Esophagus muscularis mucosa (tissue), 4 donors: ENCODE measurements around the gene DMKN. TPM values are rescaled to one million over a fixed set of nuclear protein-coding genes. Genes with fewer than 3 reads are reported as not detected.

ENCODE experiments used
- DNase-seq: peaks from one replicate; pipeline ENCODE4 v3.0.0-alpha.2; 2017; ENCODE audit errors: extremely low spot score
- H3K27ac ChIP-seq, 4 donors: fragments of 200-600 bp; sonication (generic); replicated peaks in 1 of 4; 1 replicate in 3 of 4; 2 replicates in 1 of 4; pipeline ENCODE4 v1.5.1; 2016 to 2019; ENCODE audit warnings: mild to moderate bottlenecking in 1 of 4
- H3K27me3 ChIP-seq, 4 donors: fragments of 200-600 bp; sonication (generic); one replicate each; pipeline versions ENCODE4 v1.5.1 to v1.6.0; 2016 to 2019
- H3K36me3 ChIP-seq, 4 donors: fragments of 200-600 bp; sonication (generic); one replicate each; pipeline ENCODE4 v1.5.1; 2016 to 2019
- H3K4me1 ChIP-seq, 4 donors: fragments of 200-600 bp; sonication (generic); one replicate each; pipeline ENCODE4 v1.5.1; 2016 to 2019
- H3K4me3 ChIP-seq, 4 donors: fragments of 200-600 bp; sonication (generic); 1 replicate in 2 of 4; 2 replicates in 2 of 4; pipeline ENCODE4 v1.5.1; 2016 to 2019; ENCODE audit warnings: mild to moderate bottlenecking in 4 of 4, moderate library complexity in 1 of 4
- H3K9me3 ChIP-seq, 4 donors: fragments of 200-600 bp; sonication (generic); 1 replicate in 3 of 4; 2 replicates in 1 of 4; pipeline ENCODE4 v1.5.1; 2016 to 2019
- CTCF ChIP-seq, 3 experiments: fragments of 200-600 bp in 2 of 3; fragments of 450-650 bp in 1 of 3; sonication (generic) in 2 of 3; IDR thresholded peaks; one replicate each; pipeline ENCODE4 v1.5.1; 2017 to 2019; ENCODE audit warnings: antibody characterized with exemption in 3 of 3, mild to moderate bottlenecking in 2 of 3, moderate library complexity in 1 of 3
- EP300 ChIP-seq: sonication (generic); formaldehyde crosslinking; IDR thresholded peaks from one replicate; pipeline ENCODE4 v1.6.1; 2017; ENCODE audit warnings: antibody characterized with exemption
- POLR2A ChIP-seq: fragments of 450-650 bp; IDR thresholded peaks from one replicate; pipeline ENCODE4 v1.6.1; 2017; ENCODE audit warnings: antibody characterized with exemption, moderate library complexity, mild to moderate bottlenecking, low read depth
- POLR2AphosphoS5 ChIP-seq, 2 donors: sonication (generic); formaldehyde crosslinking; IDR thresholded peaks; one replicate each; pipeline ENCODE4 v1.6.1; 2017; ENCODE audit warnings: antibody characterized with exemption in 2 of 2
- WGBS: methylation state at CpG from one replicate; pipeline ENCODE4 v1.1.5; 2018; 5-methylcytosine and 5-hydroxymethylcytosine counted together
- intact Hi-C: fragments of 100-400 bp; cut with DNase I; formaldehyde crosslinking; loops from one replicate; pipeline ENCODE4 v1.15.1; 2023
- total RNA-seq, 4 donors: library from RNA; depleted of rRNA; stranded (reverse); fragments of >200 nt; gene quantifications; one replicate each; pipeline versions ENCODE4 v1.1.0 to v1.2.1, GENCODE V29; 2016

Gene DMKN
- total RNA-seq, 4 donors from 2014 or later = 1.7 to 5.5 (median 3.8) TPM

DNA sequence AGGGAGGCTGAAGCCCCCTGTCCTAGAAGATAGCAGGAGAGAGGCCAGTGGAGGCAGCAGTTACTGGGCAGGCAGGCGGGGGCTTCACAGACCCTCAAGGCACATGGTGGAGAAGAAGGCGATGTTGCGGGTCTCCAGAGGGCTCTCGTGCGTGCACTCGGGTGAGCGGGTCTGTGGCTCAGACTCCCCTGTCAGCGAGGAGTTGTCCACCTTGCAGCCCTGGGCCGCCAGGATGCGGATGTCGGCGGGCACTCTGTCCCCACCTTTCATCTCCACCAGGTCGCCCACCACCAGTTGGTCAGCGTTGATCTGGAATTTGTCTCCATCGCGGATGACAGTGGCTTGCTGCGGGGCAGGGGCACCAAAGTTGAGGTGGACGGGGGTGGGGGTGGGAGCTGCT lies 46.8 kb upstream of the DMKN start:
- Histone ChIP-seq H3K27me3 (peaks cover 4 to 85% (median 18%) of the 10 kb centered on the region in 4 donors), H3K4me3 (no peak overlapping the region), H3K4me1 (peaks cover 7 to 15% (median 15%) of the 10 kb centered on the region in 4 donors), H3K9me3 (no peaks in the 10 kb centered on the region), H3K36me3 (no peaks in the 10 kb centered on the region), H3K27ac (no peak overlapping the region)
- intact Hi-C loops = no loop called here
- no peak for DNase-seq
- 90% methylated on average over 10 of the region's 18 CpGs for WGBS
- TF ChIP-seq POLR2AphosphoS5 (IDR thresholded peaks at IDR 0.05) (no peak), POLR2A (no peak), EP300 (no peak), CTCF (IDR thresholded peaks at IDR 0.05) (no peak)

- H3K27ac ChIP-seq = no peak overlapping the region
- peaks cover 4 to 85% (median 18%) of the 10 kb centered on the region in 4 donors for H3K27me3 ChIP-seq
- DNase-seq = no peak
- TF ChIP-seq CTCF (IDR thresholded peaks at IDR 0.05) (no peak), EP300 (no peak), POLR2AphosphoS5 (IDR thresholded peaks at IDR 0.05) (no peak), POLR2A (no peak)
- H3K9me3 ChIP-seq = no peaks in the 10 kb centered on the region
- H3K4me3 ChIP-seq = no peak overlapping the region
- H3K36me3 ChIP-seq = no peaks in the 10 kb centered on the region
- 85% methylated on average over 23 of the region's 23 CpGs for WGBS
- intact Hi-C loops = no loop called here
- H3K4me1 ChIP-seq = peaks cover 7 to 15% (median 15%) of the 10 kb centered on the region in 4 donors
Observed at GRCh38 chr19:35559781-35560180, 46.3 kb upstream of the DMKN start.

GRCh38 chr19:35559281-35559659 lies 45.8 kb upstream of the DMKN start:
- H3K4me3 ChIP-seq = no peak overlapping the region
- no peak overlapping the region for H3K27ac ChIP-seq
- WGBS = 60% methylated on average over 10 of the region's 11 CpGs
- DNase-seq = no peak
- H3K9me3 ChIP-seq = no peaks in the 10 kb centered on the region
- peaks cover 7 to 15% (median 15%) of the 10 kb centered on the region in 4 donors for H3K4me1 ChIP-seq
- TF ChIP-seq EP300 = no peak
- no peak for TF ChIP-seq POLR2A
- peaks cover 4 to 79% (median 18%) of the 10 kb centered on the region in 4 donors for H3K27me3 ChIP-seq
- intact Hi-C loops = no loop called here
- H3K36me3 ChIP-seq = no peaks in the 10 kb centered on the region

DNA sequence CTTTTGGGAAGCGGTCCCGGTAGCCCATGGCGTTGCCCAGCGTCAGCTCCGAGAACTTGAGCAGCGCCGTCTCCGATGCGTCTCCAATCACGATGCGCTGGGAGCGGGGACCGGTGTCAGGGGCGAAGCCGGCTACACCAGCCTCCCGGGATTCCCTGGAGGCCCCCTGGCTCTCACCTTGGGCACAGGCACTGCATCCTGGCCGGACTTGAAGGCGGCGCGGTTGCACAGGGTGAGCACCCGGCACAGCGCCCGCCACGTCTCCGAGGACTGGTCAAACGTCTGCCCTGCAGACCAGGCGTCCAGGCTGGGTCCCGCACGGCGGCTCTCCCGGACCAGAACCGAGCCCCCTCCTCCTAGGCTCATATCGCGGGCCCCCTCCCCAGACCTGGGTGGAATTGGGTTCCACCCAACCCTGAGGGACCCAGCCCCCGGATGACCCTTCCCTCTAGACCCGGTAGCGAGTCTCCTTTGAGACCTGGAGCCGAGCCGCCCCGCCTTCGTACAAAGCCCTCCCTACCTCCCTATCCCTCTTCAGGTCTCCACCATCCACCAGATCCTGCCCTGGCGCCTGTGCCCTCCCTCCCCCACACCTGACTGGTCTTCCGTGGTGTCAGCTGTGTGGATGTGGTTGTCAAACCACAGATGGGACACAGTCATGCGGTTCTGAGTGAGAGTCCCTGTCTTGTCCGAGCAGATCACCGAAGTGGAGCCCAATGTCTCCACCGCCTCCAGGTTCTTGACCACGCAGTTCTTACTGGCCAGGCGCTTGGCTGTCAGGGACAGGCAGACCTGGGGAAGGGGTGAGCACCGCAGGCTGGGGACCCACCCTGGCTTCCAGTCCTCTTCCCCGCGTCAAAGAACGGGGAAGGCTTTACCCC lies 45.2 kb upstream of the DMKN start:
- peaks cover 7 to 15% (median 15%) of the 10 kb centered on the region in 4 donors for H3K4me1 ChIP-seq
- H3K9me3 ChIP-seq = no peaks in the 10 kb centered on the region
- intact Hi-C loops = no loop called here
- peaks cover 4 to 75% (median 18%) of the 10 kb centered on the region in 4 donors for H3K27me3 ChIP-seq
- peak overlapping the region; percentile 42 to 57 (median 44) for H3K4me3 ChIP-seq
- 51% methylated on average over 14 of the region's 53 CpGs for WGBS
- no peak for DNase-seq
- H3K27ac ChIP-seq = no peak overlapping the region
- H3K36me3 ChIP-seq = no peaks in the 10 kb centered on the region
- no peak for TF ChIP-seq CTCF (IDR thresholded peaks at IDR 0.05)
- TF ChIP-seq EP300 = no peak
- TF ChIP-seq POLR2A = no peak
- no peak for TF ChIP-seq POLR2AphosphoS5 (IDR thresholded peaks at IDR 0.05)

DNA sequence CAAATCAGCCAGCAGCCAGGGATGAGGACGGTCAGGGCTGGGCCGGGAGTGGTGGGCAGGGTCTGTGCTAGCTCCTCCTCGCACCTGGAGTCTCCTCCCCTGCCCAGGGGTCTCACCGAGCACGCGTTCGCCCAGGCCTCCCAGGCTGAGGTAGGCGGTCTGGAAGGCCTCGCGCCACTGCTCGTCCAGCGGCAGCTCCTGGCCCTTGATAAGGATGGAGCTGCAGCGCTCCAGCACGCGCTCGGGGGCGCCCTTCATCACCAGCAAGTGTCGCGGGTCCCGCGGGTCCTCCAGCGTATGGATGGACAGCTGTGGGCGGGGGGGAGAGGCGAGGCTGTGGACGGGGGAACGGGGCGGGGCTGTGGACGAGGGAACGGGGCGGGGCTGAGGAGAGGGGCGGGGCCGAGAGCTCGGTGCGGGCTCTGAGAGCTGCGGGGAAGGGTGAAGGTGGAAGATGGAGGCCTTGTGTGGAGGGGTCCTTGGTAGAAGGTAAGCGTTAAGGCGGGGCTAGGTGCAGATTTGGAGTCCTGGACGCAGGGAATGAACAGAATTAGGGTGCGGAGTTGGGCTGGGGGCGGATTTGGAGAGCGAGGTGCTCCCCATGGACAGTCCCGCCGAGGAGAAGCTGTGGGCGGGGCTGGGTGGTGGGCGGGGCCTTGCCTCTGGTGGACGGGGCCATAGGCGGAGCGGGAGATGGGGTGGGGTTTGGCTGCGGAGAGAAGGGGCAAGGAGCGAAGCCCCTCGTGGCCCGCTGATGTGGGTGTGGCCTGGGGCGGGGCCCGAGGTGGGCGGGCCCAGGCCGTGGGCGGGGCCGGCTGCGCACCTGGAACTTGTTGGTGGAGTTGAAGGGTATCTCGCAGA lies 44.3 kb upstream of the DMKN start:
- DNase-seq = no peak
- Histone ChIP-seq H3K27me3 (peaks cover 4 to 67% (median 18%) of the 10 kb centered on the region in 4 donors), H3K27ac (no peak overlapping the region), H3K4me1 (peaks cover 7 to 15% (median 15%) of the 10 kb centered on the region in 4 donors), H3K4me3 (peak overlapping the region; percentile 42 to 57 (median 44)), H3K9me3 (no peaks in the 10 kb centered on the region), H3K36me3 (no peaks in the 10 kb centered on the region)
- intact Hi-C loops = no loop called here
- WGBS = 6% methylated on average over 40 of the region's 60 CpGs
- no peak for TF ChIP-seq CTCF (IDR thresholded peaks at IDR 0.05)
- no peak for TF ChIP-seq EP300
